BLaER1 treated with 17β-estradiol and CSF1 and Interleukin-3, amounts not matched to agents 10 nM and 100 nM (cell line): ENCODE measurements around the gene LINC01488.
A peak's percentile ranks its signal among the peaks of the same experiment; 100 is the strongest.

Experiments used
- H3K27ac ChIP-seq, 11 experiments: shearing (Covaris generic); formaldehyde crosslinking; 2 replicates each; pipeline ENCODE4 v1.8.1; 2022
- H3K27me3 ChIP-seq, 11 experiments: shearing (Covaris generic); formaldehyde crosslinking; 2 replicates each; pipeline ENCODE4 v1.8.1; 2022
- H3K36me3 ChIP-seq, 11 experiments: shearing (Covaris generic); formaldehyde crosslinking; 2 replicates each; pipeline ENCODE4 v1.8.1; 2022
- H3K4me1 ChIP-seq, 10 experiments: shearing (Covaris generic); formaldehyde crosslinking; 2 replicates each; pipeline ENCODE4 v1.8.1; 2022
- H3K4me2 ChIP-seq, 11 experiments: shearing (Covaris generic); formaldehyde crosslinking; 2 replicates each; pipeline ENCODE4 v1.8.1; 2022
- H3K4me3 ChIP-seq, 10 experiments: shearing (Covaris generic); formaldehyde crosslinking; 2 replicates each; pipeline ENCODE4 v1.8.1; 2022
- H3K9ac ChIP-seq, 11 experiments: shearing (Covaris generic); formaldehyde crosslinking; 2 replicates each; pipeline ENCODE4 v1.8.1; 2022
- H3K9me3 ChIP-seq, 11 experiments: shearing (Covaris generic); formaldehyde crosslinking; replicated peaks in 1 of 11; 2 replicates each; pipeline ENCODE4 v1.8.1; 2022
- H4K20me1 ChIP-seq, 11 experiments: shearing (Covaris generic); formaldehyde crosslinking; 2 replicates each; pipeline ENCODE4 v1.8.1; 2022
- Cebpa-rat ChIP-seq, 11 experiments: shearing (Covaris generic); IDR thresholded peaks; 2 replicates each; pipeline ENCODE4 v1.8.1; 2022

LINC01488 gene

DNA sequence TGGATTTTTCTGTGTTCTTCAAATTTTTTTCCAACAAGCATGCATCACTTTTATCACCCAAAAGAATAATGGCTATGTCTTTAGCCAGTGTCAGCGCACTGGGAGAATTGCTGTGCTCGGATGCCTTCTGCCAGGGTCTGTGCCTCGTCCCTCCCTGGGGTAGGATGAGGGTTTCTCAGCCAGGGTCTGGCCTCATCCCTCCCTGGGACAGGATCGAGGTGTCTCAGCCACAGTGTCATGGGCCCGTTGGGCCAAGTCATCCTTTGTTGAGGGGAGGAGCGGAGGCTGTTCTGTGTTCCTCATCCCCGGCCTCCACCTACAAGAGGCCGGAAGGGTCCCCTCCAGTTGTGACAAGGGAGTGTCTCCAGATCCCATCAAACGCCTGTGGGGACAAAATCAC is 22.7 kb downstream of the LINC01488 start:
- no peak for TF ChIP-seq Cebpa-rat (IDR thresholded peaks at IDR 0.05)
- H3K4me3 ChIP-seq: no peak overlapping the region
- H3K27me3 ChIP-seq: no peaks in the 10 kb centered on the region

DNA sequence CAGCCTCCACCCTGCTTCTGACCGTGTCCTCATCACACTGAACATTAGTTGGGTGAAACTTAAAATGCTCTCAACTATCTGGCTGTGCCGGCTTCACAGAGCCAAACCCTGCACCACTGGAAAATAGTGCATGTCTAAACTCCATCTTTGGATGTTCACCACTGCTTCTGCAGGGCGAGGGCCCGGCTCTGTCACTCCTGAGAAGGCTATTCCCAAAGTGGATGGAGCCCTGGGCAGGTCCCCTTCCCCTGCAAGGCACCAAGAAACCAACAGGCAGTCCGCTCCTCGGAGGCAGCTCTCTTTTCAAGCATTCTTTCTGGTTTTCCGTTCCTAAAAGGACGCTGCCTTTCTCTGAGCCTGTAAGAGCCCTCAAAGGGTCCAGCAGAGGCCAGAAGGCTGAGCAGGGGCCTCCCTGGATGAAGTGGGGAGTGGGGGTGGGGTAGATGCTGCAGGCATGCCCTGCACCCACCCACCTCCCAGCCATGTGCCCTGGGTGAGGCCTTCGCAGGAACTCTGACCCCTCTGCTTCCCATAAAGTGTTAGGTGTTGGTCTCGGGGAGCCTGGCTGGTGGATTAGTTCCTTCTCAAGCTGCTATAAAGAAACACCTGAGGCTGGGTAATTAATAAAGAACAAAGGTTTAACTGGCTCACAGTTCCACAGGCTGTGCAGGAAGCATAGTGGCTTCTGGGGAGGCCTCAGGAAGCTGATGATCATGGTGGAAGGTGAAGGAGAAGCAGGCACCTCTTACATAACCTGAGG is 23.3 kb downstream of the LINC01488 start:
- no peaks in the 10 kb centered on the region for H3K27me3 ChIP-seq
- H3K9ac ChIP-seq: no peak overlapping the region
- no peak overlapping the region for H3K4me3 ChIP-seq
- H3K27ac ChIP-seq: no peak overlapping the region
- no peaks in the 10 kb centered on the region for H3K36me3 ChIP-seq
- peaks cover 0 to 17% (median 12%) of the 10 kb centered on the region in 11 experiments; a peak in 14 of 22 replicates for H3K9me3 ChIP-seq
- no peak overlapping the region for H3K4me2 ChIP-seq
- H4K20me1 ChIP-seq: peaks cover 0 to 9% (median 0%) of the 10 kb centered on the region in 11 experiments; a peak in 2 of 22 replicates
- TF ChIP-seq Cebpa-rat (IDR thresholded peaks at IDR 0.05): no peak
- H3K4me1 ChIP-seq: peaks cover 9 to 44% (median 37%) of the 10 kb centered on the region in 10 experiments

More for the DNA sequence above, 22.7 kb downstream of the LINC01488 start:
- peaks cover 0 to 14% (median 0%) of the 10 kb centered on the region in 11 experiments; a peak in 2 of 22 replicates for H4K20me1 ChIP-seq
- H3K9ac ChIP-seq: no peak overlapping the region
- peaks cover 5 to 45% (median 37%) of the 10 kb centered on the region in 10 experiments for H3K4me1 ChIP-seq
- H3K4me2 ChIP-seq: no peak overlapping the region
- H3K9me3 ChIP-seq: peaks cover 0 to 17% (median 12%) of the 10 kb centered on the region in 11 experiments; a peak in 14 of 22 replicates
- H3K27ac ChIP-seq: no peak overlapping the region
- no peaks in the 10 kb centered on the region for H3K36me3 ChIP-seq

DNA sequence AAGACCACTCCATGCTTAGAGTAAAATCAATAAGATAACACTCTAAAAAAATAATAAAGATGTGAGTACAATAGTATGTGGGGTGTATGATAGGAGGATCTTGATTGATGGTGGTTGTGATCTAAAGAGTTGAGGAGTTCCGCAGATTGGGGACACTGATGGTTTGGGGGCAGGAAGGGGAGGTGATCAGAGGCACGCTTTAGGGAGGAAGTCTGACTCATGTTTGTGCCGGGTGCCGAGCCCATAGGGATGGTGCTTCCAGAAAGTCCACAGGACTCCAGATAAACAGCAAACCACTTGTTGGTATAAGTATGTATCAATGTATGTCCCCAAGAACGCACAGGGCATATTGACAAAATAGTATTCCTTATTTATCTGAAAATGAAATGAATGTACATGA is 27.5 kb downstream of the LINC01488 start:
- no peak overlapping the region for H3K9ac ChIP-seq
- H4K20me1 ChIP-seq: 0 out of 22 replicates have a peak, but pooled peaks cover 0 to 4% (median 0%) of the 10 kb centered on the region in 11 experiments
- H3K27ac ChIP-seq: no peak overlapping the region
- no peak for TF ChIP-seq Cebpa-rat (IDR thresholded peaks at IDR 0.05)
- H3K9me3 ChIP-seq: peaks cover 0 to 17% (median 12%) of the 10 kb centered on the region in 11 experiments; a peak in 14 of 22 replicates
- no peak overlapping the region for H3K4me3 ChIP-seq
- no peaks in the 10 kb centered on the region for H3K36me3 ChIP-seq
- H3K4me2 ChIP-seq: peak overlapping the region in 10 of 11 experiments; percentile 19 to 69 (median 44); a peak in 20 of 22 replicates
- no peaks in the 10 kb centered on the region for H3K27me3 ChIP-seq
- peaks cover 8 to 15% (median 11%) of the 10 kb centered on the region in 10 experiments; a peak in 19 of 20 replicates for H3K4me1 ChIP-seq

DNA sequence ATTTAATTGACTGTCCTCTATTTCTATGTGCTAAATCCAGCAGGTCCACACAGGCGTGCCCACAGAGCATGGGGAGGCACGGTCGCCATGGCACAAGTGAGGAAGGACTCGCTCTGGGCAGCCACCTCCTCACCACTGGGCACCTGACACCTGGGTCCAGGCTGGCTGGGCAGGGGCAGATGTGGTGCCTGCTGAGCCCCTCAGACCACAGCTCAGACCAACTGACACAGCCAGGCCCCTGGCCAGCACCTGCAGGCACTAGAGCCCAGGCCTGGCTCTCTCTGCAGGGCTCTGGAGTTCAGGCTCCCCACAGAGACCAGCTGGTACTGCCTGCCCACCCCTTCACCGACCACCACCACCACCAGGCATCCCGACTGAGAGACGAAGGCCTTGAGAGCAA is 27.9 kb downstream of the LINC01488 start:
- no peaks in the 10 kb centered on the region for H3K27me3 ChIP-seq
- H3K4me3 ChIP-seq: no peak overlapping the region
- H3K9ac ChIP-seq: no peak overlapping the region
- peaks cover 0 to 17% (median 12%) of the 10 kb centered on the region in 11 experiments; a peak in 14 of 22 replicates for H3K9me3 ChIP-seq
- TF ChIP-seq Cebpa-rat (IDR thresholded peaks at IDR 0.05): no peak
- peaks cover 8 to 15% (median 11%) of the 10 kb centered on the region in 10 experiments; a peak in 19 of 20 replicates for H3K4me1 ChIP-seq
- peak overlapping the region in 10 of 11 experiments; percentile 19 to 69 (median 44); a peak in 21 of 22 replicates for H3K4me2 ChIP-seq
- no peaks in the 10 kb centered on the region for H3K36me3 ChIP-seq
- 0 out of 22 replicates have a peak, but pooled peaks cover 0 to 4% (median 0%) of the 10 kb centered on the region in 11 experiments for H4K20me1 ChIP-seq
- no peak overlapping the region for H3K27ac ChIP-seq

DNA sequence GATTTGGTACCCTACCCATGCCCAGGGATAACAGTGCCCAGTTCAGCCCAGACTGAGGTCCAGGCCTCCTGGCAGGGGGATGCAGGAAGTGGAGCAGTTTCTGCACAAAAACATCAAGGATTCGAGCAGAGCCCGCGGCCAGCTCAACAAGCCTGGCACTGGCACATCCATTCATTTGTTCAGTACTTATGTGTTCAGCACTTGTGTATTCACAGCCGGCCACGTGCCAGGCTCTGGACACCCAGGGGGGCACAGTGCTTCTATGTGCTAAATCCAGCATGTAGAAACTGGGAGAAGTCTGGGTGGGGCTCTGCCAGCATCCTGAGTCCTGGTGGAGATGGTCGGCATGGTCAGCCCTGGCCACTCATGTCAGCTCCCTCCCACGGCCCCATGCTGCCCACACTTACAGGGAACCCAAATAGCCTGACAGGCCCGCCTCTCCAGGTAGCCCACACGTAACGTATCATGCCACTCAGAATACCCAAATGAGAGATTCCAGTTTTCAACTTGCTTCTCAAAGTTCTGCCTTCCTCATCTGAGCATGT is 28.5 kb downstream of the LINC01488 start:
- Histone ChIP-seq H3K27me3 (no peaks in the 10 kb centered on the region), H3K36me3 (no peaks in the 10 kb centered on the region), H3K4me3 (no peak overlapping the region), H3K4me2 (peak overlapping the region in 8 of 11 experiments; percentile 19 to 69 (median 44); a peak in 10 of 22 replicates), H3K4me1 (peaks cover 8 to 17% (median 11%) of the 10 kb centered on the region in 10 experiments; a peak in 19 of 20 replicates), H3K9me3 (peaks cover 0 to 17% (median 12%) of the 10 kb centered on the region in 11 experiments; a peak in 14 of 22 replicates), H3K9ac (no peak overlapping the region), H4K20me1 (0 out of 22 replicates have a peak, but pooled peaks cover 0 to 4% (median 0%) of the 10 kb centered on the region in 11 experiments), H3K27ac (no peak overlapping the region)
- TF ChIP-seq Cebpa-rat (IDR thresholded peaks at IDR 0.05): no peak

DNA sequence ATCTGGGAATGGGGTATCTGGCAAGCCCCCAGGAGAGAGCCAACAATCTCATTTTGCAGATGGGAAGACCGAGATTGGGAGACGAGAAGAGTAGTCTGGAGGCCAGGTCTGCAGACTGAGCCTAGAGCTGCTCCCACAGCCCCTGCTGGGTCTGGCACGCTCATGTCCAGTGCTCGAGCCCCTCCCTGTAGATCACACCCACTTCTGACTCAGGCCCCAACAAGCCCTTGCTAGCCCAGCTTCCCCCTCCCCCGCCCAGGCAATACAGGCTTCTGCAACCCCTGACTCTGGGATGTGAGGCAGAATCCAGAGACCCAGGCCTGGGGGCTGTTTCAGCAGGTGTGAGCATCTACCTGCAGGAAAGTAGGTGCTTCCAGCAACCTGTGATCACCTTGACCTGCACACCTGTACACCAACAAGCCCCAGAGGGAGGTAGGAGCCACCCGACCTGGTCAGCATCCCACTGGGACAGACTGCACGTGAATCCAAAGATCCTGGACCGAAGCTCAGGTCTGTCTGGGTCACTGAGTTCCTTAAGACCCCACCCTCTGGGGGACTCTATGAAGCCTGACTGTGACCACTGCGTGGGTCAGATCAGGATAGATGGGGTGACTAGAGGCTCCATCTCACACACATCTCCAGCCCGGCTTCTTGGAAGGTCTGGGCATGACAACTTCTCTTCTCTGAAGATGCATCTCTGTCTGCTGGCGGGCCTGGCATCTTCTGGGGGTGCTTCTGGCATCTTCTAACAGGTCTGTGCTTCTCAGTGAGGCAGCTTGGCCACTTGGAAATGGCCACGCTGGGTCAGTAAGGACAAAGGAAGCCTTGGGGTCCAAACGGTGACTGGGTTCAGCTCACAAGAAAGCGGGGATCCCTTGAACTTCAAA is 29.3 kb downstream of the LINC01488 start:
- Histone ChIP-seq H4K20me1 (0 out of 22 replicates have a peak, but pooled peaks cover 0 to 4% (median 0%) of the 10 kb centered on the region in 11 experiments), H3K9ac (no peak overlapping the region), H3K4me2 (no peak overlapping the region), H3K9me3 (peaks cover 0 to 13% (median 12%) of the 10 kb centered on the region in 11 experiments; a peak in 16 of 22 replicates), H3K27ac (no peak overlapping the region), H3K4me1 (peaks cover 11 to 24% (median 18%) of the 10 kb centered on the region in 10 experiments; a peak in 19 of 20 replicates), H3K4me3 (no peak overlapping the region), H3K36me3 (no peaks in the 10 kb centered on the region), H3K27me3 (no peaks in the 10 kb centered on the region)
- no peak for TF ChIP-seq Cebpa-rat (IDR thresholded peaks at IDR 0.05)

DNA sequence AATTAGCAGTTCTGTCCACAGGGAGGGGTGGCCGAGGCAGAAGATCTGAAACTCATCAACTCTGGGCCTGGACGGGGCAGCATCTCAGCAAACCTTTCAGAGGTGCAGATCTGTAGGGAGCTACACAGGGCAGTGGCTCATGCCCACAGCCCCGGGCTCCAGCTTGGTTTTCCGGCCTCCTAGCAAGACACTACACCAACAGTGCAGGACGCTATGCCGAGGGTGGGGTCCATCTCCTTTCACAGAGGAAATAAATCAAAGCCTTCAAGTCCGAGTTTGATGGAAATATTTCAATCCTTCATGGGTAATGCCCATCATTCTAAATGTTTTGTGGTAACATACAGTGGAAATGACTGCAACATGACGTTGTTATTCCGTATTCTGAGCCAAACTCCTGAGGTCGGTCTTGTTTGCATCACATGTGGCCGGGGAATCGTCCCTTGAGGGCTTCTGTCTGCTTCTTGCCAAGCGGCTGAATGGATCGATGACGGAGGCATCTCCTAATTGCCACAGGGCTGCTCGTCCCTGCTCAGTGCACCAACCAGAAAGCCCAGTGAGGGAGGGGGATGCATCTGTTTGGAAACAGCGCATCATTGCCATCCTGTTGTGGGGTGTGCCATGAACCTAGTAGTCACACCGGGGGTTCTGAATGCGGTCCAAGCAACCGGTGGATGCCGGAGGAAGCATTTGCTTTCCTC is 30.0 kb downstream of the LINC01488 start:
- Histone ChIP-seq H3K36me3 (no peaks in the 10 kb centered on the region), H4K20me1 (0 out of 22 replicates have a peak, but pooled peaks cover 0 to 4% (median 0%) of the 10 kb centered on the region in 11 experiments), H3K4me2 (no peak overlapping the region), H3K4me3 (no peak overlapping the region), H3K4me1 (peaks cover 11 to 24% (median 18%) of the 10 kb centered on the region in 10 experiments; a peak in 19 of 20 replicates), H3K9ac (no peak overlapping the region), H3K27me3 (no peaks in the 10 kb centered on the region), H3K27ac (no peak overlapping the region), H3K9me3 (peaks cover 7 to 13% (median 12%) of the 10 kb centered on the region in 11 experiments)
- TF ChIP-seq Cebpa-rat (IDR thresholded peaks at IDR 0.05): no peak

DNA sequence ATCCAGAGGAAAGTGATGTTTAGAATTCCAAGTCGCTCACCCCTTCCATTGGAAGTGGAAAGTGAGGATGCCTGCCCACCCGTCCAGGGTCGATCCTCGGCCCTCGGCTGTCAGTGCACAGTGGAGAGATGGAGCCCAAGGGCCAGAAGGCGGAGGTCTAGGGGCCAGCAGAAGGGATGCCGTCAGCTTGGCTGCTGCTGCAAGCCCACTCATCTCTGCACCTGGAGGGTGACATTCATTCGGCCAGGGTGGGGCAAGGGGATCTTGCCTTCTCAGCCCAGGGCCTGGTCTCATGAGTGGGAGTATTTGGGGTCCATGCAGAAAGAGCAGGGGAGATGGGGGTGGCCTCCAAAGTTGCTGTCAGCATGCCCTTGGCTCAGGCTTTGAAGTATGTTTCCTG is 30.7 kb downstream of the LINC01488 start:
- no peak overlapping the region for H3K4me2 ChIP-seq
- no peak overlapping the region for H3K27ac ChIP-seq
- H3K9me3 ChIP-seq: peaks cover 13 to 15% (median 14%) of the 10 kb centered on the region in 11 experiments
- peaks cover 11 to 24% (median 18%) of the 10 kb centered on the region in 10 experiments; a peak in 19 of 20 replicates for H3K4me1 ChIP-seq
- H3K36me3 ChIP-seq: no peaks in the 10 kb centered on the region
- no peaks in the 10 kb centered on the region for H3K27me3 ChIP-seq
- H4K20me1 ChIP-seq: 0 out of 22 replicates have a peak, but pooled peaks cover 0 to 4% (median 0%) of the 10 kb centered on the region in 11 experiments
- H3K9ac ChIP-seq: no peak overlapping the region
- TF ChIP-seq Cebpa-rat (IDR thresholded peaks at IDR 0.05): no peak
- no peak overlapping the region for H3K4me3 ChIP-seq
